Liver (tissue), 9 donors: ENCODE data around the gene CAPZA3. TPM values are rescaled to one million over a fixed set of nuclear protein-coding genes. Genes with fewer than 3 reads are reported as not detected.

Experiments
- DNase-seq: peaks from one replicate; pipeline ENCODE4 v3.0.0-alpha.2; 2017; ENCODE audit warnings: low spot score
- H3K27ac ChIP-seq, 2 donors: one replicate each; pipeline ENCODE4 v1.7.0; 2013; ENCODE audit warnings: inconsistent platforms in 2 of 2, low read length in 2 of 2, control low read depth in 1 of 2, low read depth in 1 of 2, mild to moderate bottlenecking in 1 of 2
- H3K27me3 ChIP-seq, 4 donors: one replicate each; pipeline versions ENCODE4 v1.6.1 to v1.7.0; 2013; ENCODE audit warnings: low read length in 3 of 4, inconsistent platforms in 1 of 4, mild to moderate bottlenecking in 1 of 4, moderate library complexity in 1 of 4; ENCODE audit not compliant: control insufficient read depth in 4 of 4, insufficient read depth in 4 of 4
- H3K36me3 ChIP-seq, 4 donors: one replicate each; pipeline versions ENCODE4 v1.6.1 to v1.7.0; 2013; ENCODE audit warnings: low read length in 3 of 4, mild to moderate bottlenecking in 3 of 4, low read depth in 1 of 4, moderate library complexity in 1 of 4; ENCODE audit not compliant: control insufficient read depth in 4 of 4, insufficient read depth in 3 of 4
- H3K4me1 ChIP-seq, 4 donors: one replicate each; pipeline versions ENCODE4 v1.6.1 to v1.7.0; 2013; ENCODE audit warnings: low read length in 3 of 4, mild to moderate bottlenecking in 3 of 4, moderate library complexity in 1 of 4; ENCODE audit not compliant: control insufficient read depth in 4 of 4, insufficient read depth in 4 of 4
- H3K4me3 ChIP-seq, 3 donors: one replicate each; pipeline versions ENCODE4 v1.6.1 to v1.7.0; 2013; ENCODE audit warnings: low read length in 3 of 3, control low read depth in 1 of 3, low read depth in 1 of 3, mild to moderate bottlenecking in 1 of 3
- H3K9ac ChIP-seq, 2 donors: one replicate each; pipeline ENCODE4 v1.7.0; 2013; ENCODE audit warnings: low read length in 2 of 2, mild to moderate bottlenecking in 2 of 2, moderate library complexity in 2 of 2, control low read depth in 1 of 2, low read depth in 1 of 2
- H3K9me3 ChIP-seq, 4 donors: one replicate each; pipeline versions ENCODE4 v1.6.1 to v1.7.0; 2013; ENCODE audit warnings: low read length in 3 of 4; ENCODE audit not compliant: control insufficient read depth in 4 of 4
- CTCF ChIP-seq: fragments of 150-350 bp; IDR thresholded peaks from 2 replicates; pipeline ENCODE4 v1.5.1; 2017; ENCODE audit warnings: improper control_type of control experiment, low read depth, low read length; ENCODE audit not compliant: missing input control
- EGR1 ChIP-seq, 2 donors: IDR thresholded peaks; 2 replicates each; pipeline ENCODE4 v1.6.1; 2016 to 2018; ENCODE audit warnings: antibody characterized with exemption in 2 of 2, low read depth in 2 of 2
- FOXA1 ChIP-seq: IDR thresholded peaks from 2 replicates; pipeline ENCODE4 v1.6.1; 2016; ENCODE audit warnings: antibody characterized with exemption
- FOXA2 ChIP-seq: IDR thresholded peaks from 2 replicates; pipeline ENCODE4 v1.6.1; 2016; ENCODE audit warnings: antibody characterized with exemption
- GABPA ChIP-seq, 2 donors: IDR thresholded peaks in 1 of 2; conservative IDR thresholded peaks in 1 of 2; 2 replicates each; pipeline ENCODE4 v1.6.1; 2016; ENCODE audit warnings: antibody characterized with exemption in 2 of 2, mild to moderate bottlenecking in 1 of 2, moderate library complexity in 1 of 2
- HNF4A ChIP-seq, 2 donors: conservative IDR thresholded peaks; 2 replicates each; pipeline ENCODE4 v1.6.1; 2016; ENCODE audit warnings: antibody characterized with exemption in 2 of 2, mild to moderate bottlenecking in 2 of 2
- HNF4G ChIP-seq: IDR thresholded peaks from 2 replicates; pipeline ENCODE4 v1.6.1; 2016; ENCODE audit warnings: antibody characterized with exemption
- JUND ChIP-seq, 2 donors: IDR thresholded peaks; 2 replicates each; pipeline ENCODE4 v1.6.1; 2016; ENCODE audit warnings: antibody characterized with exemption in 2 of 2
- NR2F2 ChIP-seq: IDR thresholded peaks from 2 replicates; pipeline ENCODE4 v1.6.1; 2016; ENCODE audit warnings: antibody characterized with exemption
- RAD21 ChIP-seq, 2 donors: IDR thresholded peaks; 2 replicates each; pipeline ENCODE4 v1.6.1; 2016; ENCODE audit warnings: antibody characterized with exemption in 2 of 2, mild to moderate bottlenecking in 2 of 2
- RXRA ChIP-seq, 2 donors: IDR thresholded peaks; 2 replicates each; pipeline ENCODE4 v1.6.1; 2017 to 2018; ENCODE audit warnings: antibody characterized with exemption in 2 of 2, mild to moderate bottlenecking in 1 of 2
- SP1 ChIP-seq: IDR thresholded peaks from 2 replicates; pipeline ENCODE4 v1.6.1; 2018; ENCODE audit warnings: antibody characterized with exemption, mild to moderate bottlenecking
- TAF1 ChIP-seq: conservative IDR thresholded peaks from 2 replicates; pipeline ENCODE4 v1.6.1; 2016; ENCODE audit warnings: antibody characterized with exemption, mild to moderate bottlenecking
- YY1 ChIP-seq: IDR thresholded peaks from 2 replicates; pipeline ENCODE4 v1.6.1; 2016; ENCODE audit warnings: antibody characterized with exemption, mild to moderate bottlenecking
- ZBTB33 ChIP-seq: IDR thresholded peaks from 2 replicates; pipeline ENCODE4 v1.6.1; 2016; ENCODE audit warnings: antibody characterized with exemption
- WGBS: extraction: QIAGEN DNeasy Blood & Tissue Kit; methylation state at CpG from one replicate; pipeline ENCODE4 v1.1.7; 2013; 5-methylcytosine and 5-hydroxymethylcytosine counted together
- polyA plus RNA-seq, 2 donors: library from polyadenylated mRNA; stranded (reverse) in 1 of 2; unstranded in 1 of 2; fragments of 200-250 nt in 1 of 2; fragments of >200 nt in 1 of 2; fragmentation: Nextera tagmentation in 1 of 2; extraction: Ambion mirVana in 1 of 2; gene quantifications; one replicate each; pipeline versions ENCODE4 v1.2.1 to v1.2.3, GENCODE V29; 2013 to 2015
- total RNA-seq, 2 donors: library from RNA; depleted of rRNA; stranded (reverse); fragments of >200 nt; gene quantifications; one replicate each; pipeline ENCODE4 v1.2.3, GENCODE V29; 2014
- donor health status: healthy.
- donor health status: healthy.
- donor health status: healthy.
- donor health status: healthy.
- donor health status: healthy.

CAPZA3 gene
- total and polyA plus RNA-seq, 4 donors = 0.33 to 0.75 TPM; not detected in 2

GRCh38 chr12:18716236-18716635, 21.7 kb upstream of the CAPZA3 start:
- no peaks in the 10 kb centered on the region for H3K9me3 ChIP-seq
- WGBS = 97% methylated on average over 1 of the region's 1 CpG
- DNase-seq = no peak
- no peak overlapping the region for H3K9ac ChIP-seq
- H3K27me3 ChIP-seq = no peaks in the 10 kb centered on the region
- H3K4me3 ChIP-seq = no peak overlapping the region
- no peak overlapping the region for H3K27ac ChIP-seq
- no peak for TF ChIP-seq CTCF
- no peak for TF ChIP-seq JUND (IDR thresholded peaks at IDR 0.05)
- TF ChIP-seq HNF4A (conservative IDR thresholded peaks at IDR 0.05) = no peak
- TF ChIP-seq FOXA2 = no peak
- TF ChIP-seq SP1 = no peak
- no peak for TF ChIP-seq TAF1
- TF ChIP-seq RXRA (IDR thresholded peaks at IDR 0.05) = no peak
- TF ChIP-seq ZBTB33 = no peak
- no peak for TF ChIP-seq YY1
- no peak for TF ChIP-seq GABPA (IDR thresholded peaks at IDR 0.05 in 1 of 2, conservative IDR thresholded peaks at IDR 0.05 in 1 of 2)
- no peak for TF ChIP-seq EGR1 (IDR thresholded peaks at IDR 0.05; ENCODE audit: low read depth in 2 of 2)
- no peak for TF ChIP-seq NR2F2
- TF ChIP-seq HNF4G = no peak
- TF ChIP-seq FOXA1 = no peak
- no peak for TF ChIP-seq RAD21 (IDR thresholded peaks at IDR 0.05)
- H3K4me1 ChIP-seq = no peaks in the 10 kb centered on the region
- H3K36me3 ChIP-seq = no peaks in the 10 kb centered on the region

- TF ChIP-seq FOXA1 = no peak
- TF ChIP-seq TAF1 = no peak
- TF ChIP-seq CTCF = no peak
- no peak overlapping the region for H3K9ac ChIP-seq
- no peaks in the 10 kb centered on the region for H3K36me3 ChIP-seq
- no peak overlapping the region for H3K4me3 ChIP-seq
- no peak overlapping the region for H3K27ac ChIP-seq
- H3K4me1 ChIP-seq = no peaks in the 10 kb centered on the region
- DNase-seq = no peak
- H3K9me3 ChIP-seq = no peaks in the 10 kb centered on the region
- no peaks in the 10 kb centered on the region for H3K27me3 ChIP-seq
These were observed 19.5 kb upstream of the CAPZA3 start for GRCh38 chr12:18718462-18718861.
